HL-60 (cell line): Measurements from ENCODE around the gene HAUS5.

Experiments
- CTCF ChIP-seq: IDR thresholded peaks from one replicate; pipeline ENCODE4 v1.5.1; 2011; ENCODE audit warnings: low read length, control low read depth, inconsistent platforms; ENCODE audit not compliant: insufficient read depth
- GABPA ChIP-seq: IDR thresholded peaks from 2 replicates; pipeline ENCODE4 v1.6.1; 2012; ENCODE audit warnings: low read depth
- POLR2AphosphoS5 ChIP-seq: IDR thresholded peaks from 2 replicates; pipeline ENCODE4 v1.6.1; 2012; ENCODE audit warnings: low read depth
- REST ChIP-seq: IDR thresholded peaks from 2 replicates; pipeline ENCODE4 v1.6.1; 2012; ENCODE audit warnings: low read depth; ENCODE audit not compliant: insufficient replicate concordance
- SPI1 ChIP-seq: IDR thresholded peaks from 2 replicates; pipeline ENCODE4 v1.6.1; 2012; ENCODE audit warnings: low read depth, mild to moderate bottlenecking, borderline replicate concordance

- TF ChIP-seq CTCF = no peak
- no peak for TF ChIP-seq GABPA
- no peak for TF ChIP-seq POLR2AphosphoS5
- no peak for TF ChIP-seq REST
- TF ChIP-seq SPI1 = no peak
Observed at GRCh38 chr19:35645680-35646511, 33.4 kb downstream of the HAUS5 start.
